ENCODE data around the gene CERS6.

The CERS6 gene

GRCh38 chr2:168624028-168624427 lies 168.0 kb downstream of the CERS6 start:
- no peak for DNase-seq (ENCODE audit: low read depth)
- H3K4me3 ChIP-seq (ENCODE audit: low read depth, low read length): no peak overlapping the region
- TF ChIP-seq CTCF (conservative IDR thresholded peaks at IDR 0.05; ENCODE audit: low read depth, low read length): no peak

GRCh38 chr2:168626096-168626495 lies 170.0 kb downstream of the CERS6 start:
- DNase-seq (ENCODE audit: low read depth): no peak
- TF ChIP-seq CTCF (conservative IDR thresholded peaks at IDR 0.05; ENCODE audit: low read depth, low read length): no peak
- H3K4me3 ChIP-seq (ENCODE audit: low read depth, low read length): no peak overlapping the region

DNA sequence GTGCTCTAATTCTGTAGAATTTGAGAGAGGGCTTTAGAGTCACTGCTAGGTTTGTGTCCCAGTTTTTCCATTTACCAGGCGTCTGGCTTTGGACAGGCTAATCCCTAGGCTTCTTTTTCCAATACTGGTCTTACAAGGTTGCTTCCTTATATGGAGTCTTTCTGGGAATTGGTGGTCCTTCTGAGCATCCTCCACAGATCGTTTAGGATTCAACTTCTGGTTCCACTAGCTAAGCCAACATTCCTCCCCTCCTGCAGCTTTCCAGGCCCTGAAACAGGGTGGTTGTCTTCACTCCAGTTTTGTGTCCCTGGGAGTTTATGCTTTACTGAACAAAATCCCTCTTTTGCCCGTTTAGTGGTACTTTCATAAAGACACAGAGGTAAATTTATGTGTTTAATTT lies 170.6 kb downstream of the CERS6 start:
- DNase-seq (ENCODE audit: low read depth): no peak
- TF ChIP-seq CTCF (conservative IDR thresholded peaks at IDR 0.05; ENCODE audit: low read depth, low read length): no peak
- no peak overlapping the region for H3K4me3 ChIP-seq (ENCODE audit: low read depth, low read length)

DNA sequence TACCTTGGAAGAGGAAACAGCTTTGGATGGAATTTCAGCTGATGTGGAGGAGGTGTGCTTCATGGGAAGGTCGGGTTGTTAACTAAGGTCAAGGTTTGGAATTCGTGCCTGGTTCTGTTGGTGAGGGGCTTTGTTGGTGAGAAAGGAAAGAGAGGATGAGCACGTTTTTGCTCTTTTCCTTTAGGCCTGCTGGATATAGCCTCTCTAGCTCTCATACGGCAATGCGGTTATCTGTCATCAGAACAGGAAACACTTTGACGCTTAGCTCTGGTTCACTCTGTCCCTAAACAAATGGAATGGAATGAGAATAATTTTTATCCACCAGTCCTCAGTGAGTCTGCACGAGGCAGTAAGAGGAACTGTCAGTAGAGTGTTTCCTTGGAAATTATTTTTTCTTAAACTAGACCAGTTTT lies 176.6 kb downstream of the CERS6 start:
- no peak for TF ChIP-seq CTCF (conservative IDR thresholded peaks at IDR 0.05; ENCODE audit: low read depth, low read length)
- DNase-seq (ENCODE audit: low read depth): peak; percentile 94
- H3K4me3 ChIP-seq (ENCODE audit: low read depth, low read length): no peak overlapping the region

DNA sequence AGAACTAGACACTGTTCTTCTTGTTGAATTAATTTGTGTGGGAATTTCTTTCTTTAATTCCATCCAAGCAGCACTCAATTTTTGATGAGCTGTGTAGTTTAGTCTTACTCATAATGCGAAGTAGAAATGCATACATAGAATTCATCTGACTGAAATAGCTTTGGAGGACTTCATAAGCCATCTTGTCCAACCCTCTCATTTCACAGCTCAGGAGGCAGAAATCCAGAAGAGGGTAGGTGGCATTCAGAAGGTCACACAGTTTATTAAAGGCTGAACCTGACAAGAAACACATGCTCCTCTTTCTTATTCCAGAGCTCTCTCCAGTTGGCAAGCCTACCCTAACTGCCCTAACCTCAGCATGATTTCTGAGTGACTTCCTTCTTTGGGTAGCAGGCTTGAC lies 177.1 kb downstream of the CERS6 start:
- peak; percentile 47 for DNase-seq (ENCODE audit: low read depth)
- no peak overlapping the region for H3K4me3 ChIP-seq (ENCODE audit: low read depth, low read length)
- TF ChIP-seq CTCF (conservative IDR thresholded peaks at IDR 0.05; ENCODE audit: low read depth, low read length): no peak

GRCh38 chr2:168633895-168634294 lies 177.8 kb downstream of the CERS6 start:
- DNase-seq (ENCODE audit: low read depth): no peak
- no peak for TF ChIP-seq CTCF (conservative IDR thresholded peaks at IDR 0.05; ENCODE audit: low read depth, low read length)
- no peak overlapping the region for H3K4me3 ChIP-seq (ENCODE audit: low read depth, low read length)

GRCh38 chr2:168635065-168635577 lies 179.0 kb downstream of the CERS6 start:
- DNase-seq (ENCODE audit: low read depth): peak; percentile 91
- no peak for TF ChIP-seq CTCF (conservative IDR thresholded peaks at IDR 0.05; ENCODE audit: low read depth, low read length)

More at GRCh38 chr2:168635065-168635577, 179.0 kb downstream of the CERS6 start:
- no peak overlapping the region for H3K4me3 ChIP-seq (ENCODE audit: low read depth, low read length)

All from choroid plexus epithelial cell (primary cell).